ENCODE measurements around the gene SFXN1.

The SFXN1 gene

GRCh38 chr5:175576591-175576990, 98.2 kb downstream of the SFXN1 start:
- no peak for DNase-seq

All from cerebellar nuclear complex (tissue), 1 donor.